ENCODE measurements around the gene MYH6.

MYH6 gene

DNA sequence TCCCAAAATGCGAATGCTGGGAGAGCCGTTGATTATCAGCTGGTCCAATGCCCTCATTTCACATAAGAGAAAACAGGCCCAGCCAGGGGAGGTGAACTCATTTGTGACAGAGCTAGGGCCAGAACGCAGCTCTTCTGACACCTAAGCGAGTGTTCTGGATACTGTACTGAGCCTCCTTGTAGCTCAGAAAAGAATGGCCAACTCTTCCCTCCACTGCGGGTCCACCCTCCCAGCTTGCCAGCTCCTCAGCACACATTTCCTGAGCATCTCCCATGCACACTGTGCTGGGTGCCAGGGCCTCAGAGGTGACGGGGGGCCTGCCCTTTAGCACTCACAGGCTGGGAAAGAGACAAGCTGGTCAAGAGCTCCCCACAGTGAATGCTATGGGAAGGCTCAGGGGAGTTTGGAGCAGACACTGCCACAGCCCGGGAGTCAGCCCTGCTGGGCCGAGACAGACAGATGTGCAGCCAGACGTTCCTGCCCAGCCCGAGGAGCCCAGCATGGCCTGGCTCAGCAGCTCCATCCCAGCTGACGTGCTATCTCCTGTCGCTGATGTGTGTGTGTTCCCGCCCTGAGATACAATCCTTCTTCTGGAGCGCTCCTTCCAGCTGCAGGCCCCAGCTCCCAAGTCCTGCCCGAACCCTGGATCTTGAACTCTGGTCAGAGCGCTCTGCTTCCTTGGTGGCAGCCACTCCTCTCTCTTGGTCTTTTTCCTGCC, 27.7 kb downstream of the MYH6 start:
- no peak for DNase-seq (ENCODE audit: low read depth in 1 of 2, low spot score in 1 of 2)
- in situ Hi-C loops (cut with HindIII; ENCODE audit: low pct_unique_long_range_greater_than_20kb, low sequenced_read_pairs): no loop called here

DNA sequence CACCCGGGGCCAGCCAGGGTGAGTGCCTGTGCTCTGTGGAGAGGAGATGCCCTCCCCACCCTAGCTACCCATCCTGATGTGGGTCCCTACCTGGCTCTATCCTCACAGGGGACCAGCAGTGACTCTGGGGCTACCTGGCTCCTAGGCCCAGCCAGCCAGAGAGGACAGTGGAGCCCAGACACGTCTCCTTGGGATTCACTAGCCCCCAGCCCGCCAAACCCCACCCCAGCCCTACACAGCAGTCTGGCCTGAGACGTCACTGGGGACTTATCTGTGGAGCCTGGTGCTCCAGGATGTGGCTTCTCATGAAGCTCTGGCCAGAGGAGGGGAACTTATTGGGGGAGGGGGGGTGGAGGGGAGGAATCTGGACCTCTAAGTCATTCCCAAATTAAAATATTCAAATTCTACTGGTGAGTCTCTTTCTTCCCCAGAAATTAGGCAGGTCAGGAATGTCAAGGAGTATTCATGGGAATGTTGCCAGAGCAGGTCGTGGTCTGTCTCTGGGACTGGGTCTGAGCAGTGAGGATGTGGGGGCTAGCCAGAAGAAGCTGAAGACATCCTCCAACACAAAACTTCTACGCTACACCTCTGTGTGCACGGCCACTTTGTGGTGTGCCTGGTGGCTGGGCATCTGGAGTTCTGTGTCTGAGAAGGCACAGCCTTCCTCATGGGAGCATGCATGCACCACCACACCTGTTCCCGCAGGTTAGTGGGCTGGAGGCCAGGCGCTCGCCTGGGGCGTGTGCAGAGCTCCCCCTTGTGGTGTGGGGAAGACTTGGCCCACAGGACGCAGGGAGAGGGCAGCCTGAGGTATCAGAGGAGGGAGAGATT, 28.5 kb downstream of the MYH6 start:
- in situ Hi-C loops (cut with HindIII; ENCODE audit: low pct_unique_long_range_greater_than_20kb, low sequenced_read_pairs): no loop called here
- TF ChIP-seq JUND (IDR thresholded peaks at IDR 0.05; ENCODE audit: low read depth): no peak

More for the DNA sequence above, 27.7 kb downstream of the MYH6 start:
- TF ChIP-seq JUND (IDR thresholded peaks at IDR 0.05; ENCODE audit: low read depth): no peak

DNA sequence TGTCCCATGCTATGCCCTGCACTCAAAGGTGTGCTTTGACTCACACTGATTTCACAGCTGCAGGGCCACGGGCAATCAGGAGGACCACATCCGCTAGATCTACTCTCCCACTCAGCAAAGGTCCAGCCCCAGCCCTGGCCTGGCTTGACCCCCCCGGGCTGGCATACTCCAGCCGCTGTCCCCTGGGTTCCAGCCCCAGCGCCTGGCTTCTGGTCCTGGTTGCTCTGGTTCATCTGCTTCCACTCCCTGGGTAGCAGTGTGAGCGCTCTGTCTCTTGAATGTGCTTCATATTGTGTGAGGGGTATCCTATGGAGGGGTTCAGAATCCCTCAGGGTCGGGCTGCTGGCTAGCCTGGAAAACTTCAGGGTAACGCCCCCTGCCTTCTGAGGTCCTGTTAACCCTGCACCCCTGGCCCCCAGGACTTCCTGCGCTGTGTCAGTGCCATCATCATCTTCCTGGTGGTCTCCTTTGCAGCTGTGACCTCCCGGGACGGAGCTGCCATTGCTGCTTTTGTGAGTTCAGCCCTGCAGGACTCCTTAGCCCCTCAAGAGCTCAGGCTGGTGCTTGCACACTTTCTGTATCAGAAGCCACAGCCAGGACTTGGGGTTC, 29.4 kb downstream of the MYH6 start:
- in situ Hi-C loops (cut with HindIII; ENCODE audit: low pct_unique_long_range_greater_than_20kb, low sequenced_read_pairs): no loop called here

More for the DNA sequence above, 28.5 kb downstream of the MYH6 start:
- DNase-seq (ENCODE audit: low read depth in 1 of 2, low spot score in 1 of 2): peak; percentile 70 to 77

GRCh38 chr14:23377573-23378563, 30.2 kb downstream of the MYH6 start:
- DNase-seq (ENCODE audit: low read depth in 1 of 2, low spot score in 1 of 2): no peak
- in situ Hi-C loops (cut with HindIII; ENCODE audit: low pct_unique_long_range_greater_than_20kb, low sequenced_read_pairs): no loop called here
- TF ChIP-seq JUND (IDR thresholded peaks at IDR 0.05; ENCODE audit: low read depth): no peak

More for the DNA sequence above, 29.4 kb downstream of the MYH6 start:
- TF ChIP-seq JUND (IDR thresholded peaks at IDR 0.05; ENCODE audit: low read depth): no peak
- no peak for DNase-seq (ENCODE audit: low read depth in 1 of 2, low spot score in 1 of 2)

DNA sequence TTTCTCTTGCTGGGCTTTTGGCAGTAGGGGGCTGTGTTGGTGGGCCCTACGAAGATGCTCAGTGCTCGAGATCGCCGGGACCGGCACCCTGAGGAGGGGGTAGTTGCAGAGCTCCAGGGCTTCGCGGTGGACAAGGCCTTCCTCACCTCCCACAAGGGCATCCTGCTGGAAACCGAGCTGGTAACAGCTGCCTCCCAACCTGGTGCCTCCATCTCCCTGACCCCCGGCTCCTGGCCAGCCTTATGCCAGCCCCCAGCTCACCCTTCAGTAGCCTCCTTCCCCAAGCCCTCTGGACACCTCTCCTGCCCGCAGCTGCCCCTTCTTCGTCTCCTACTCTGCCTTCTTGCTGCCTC, 30.9 kb downstream of the MYH6 start:
- DNase-seq (ENCODE audit: low read depth in 1 of 2, low spot score in 1 of 2): no peak
- in situ Hi-C loops (cut with HindIII; ENCODE audit: low pct_unique_long_range_greater_than_20kb, low sequenced_read_pairs): no loop called here
- no peak for TF ChIP-seq JUND (IDR thresholded peaks at IDR 0.05; ENCODE audit: low read depth)

DNA sequence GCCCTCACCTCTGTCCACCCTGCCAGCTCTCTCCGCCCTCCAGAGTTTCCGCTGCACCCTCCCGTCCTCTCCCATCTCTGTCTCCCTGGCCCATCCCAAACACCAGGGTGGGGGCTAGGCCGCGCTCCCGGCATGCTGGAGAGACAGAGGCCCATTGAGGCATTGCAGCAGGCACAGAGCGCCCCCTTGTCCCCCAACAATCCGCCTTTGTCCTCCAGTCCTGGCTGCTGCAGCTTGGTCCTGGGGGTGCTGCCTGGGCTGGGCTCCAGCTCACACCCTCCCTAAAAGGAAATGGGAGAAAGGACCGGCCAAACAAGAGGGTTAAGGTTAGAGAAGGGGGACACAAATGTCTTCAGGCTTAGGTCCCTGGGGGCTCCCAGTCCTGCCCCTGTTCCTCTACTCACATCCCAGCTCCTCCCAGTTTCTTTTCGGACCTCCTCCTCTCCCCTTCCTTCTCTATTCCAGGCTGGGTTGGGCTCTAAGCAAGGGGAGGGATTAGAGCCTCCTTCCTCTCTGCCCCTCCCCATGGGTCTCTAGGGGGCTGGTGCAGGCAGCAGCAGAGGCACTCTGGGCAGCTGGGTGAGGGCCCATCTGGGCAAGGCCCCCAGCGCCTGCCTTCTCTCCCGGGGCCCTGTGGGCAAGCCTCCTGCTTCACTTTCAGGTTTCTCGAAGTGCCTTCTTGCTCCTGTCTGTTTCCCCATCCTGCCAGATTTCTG, 31.4 kb downstream of the MYH6 start, which contains the start of gene CMTM5:
Gene CMTM5 (plus strand): TSS at position 565 of the 716 bp plus-strand sequence. CDS start 206 bp downstream, outside the sequence.
- no peak for DNase-seq (ENCODE audit: low read depth in 1 of 2, low spot score in 1 of 2)
- in situ Hi-C loops (cut with HindIII; ENCODE audit: low pct_unique_long_range_greater_than_20kb, low sequenced_read_pairs): no loop called here
- TF ChIP-seq JUND (IDR thresholded peaks at IDR 0.05; ENCODE audit: low read depth): no peak

DNA sequence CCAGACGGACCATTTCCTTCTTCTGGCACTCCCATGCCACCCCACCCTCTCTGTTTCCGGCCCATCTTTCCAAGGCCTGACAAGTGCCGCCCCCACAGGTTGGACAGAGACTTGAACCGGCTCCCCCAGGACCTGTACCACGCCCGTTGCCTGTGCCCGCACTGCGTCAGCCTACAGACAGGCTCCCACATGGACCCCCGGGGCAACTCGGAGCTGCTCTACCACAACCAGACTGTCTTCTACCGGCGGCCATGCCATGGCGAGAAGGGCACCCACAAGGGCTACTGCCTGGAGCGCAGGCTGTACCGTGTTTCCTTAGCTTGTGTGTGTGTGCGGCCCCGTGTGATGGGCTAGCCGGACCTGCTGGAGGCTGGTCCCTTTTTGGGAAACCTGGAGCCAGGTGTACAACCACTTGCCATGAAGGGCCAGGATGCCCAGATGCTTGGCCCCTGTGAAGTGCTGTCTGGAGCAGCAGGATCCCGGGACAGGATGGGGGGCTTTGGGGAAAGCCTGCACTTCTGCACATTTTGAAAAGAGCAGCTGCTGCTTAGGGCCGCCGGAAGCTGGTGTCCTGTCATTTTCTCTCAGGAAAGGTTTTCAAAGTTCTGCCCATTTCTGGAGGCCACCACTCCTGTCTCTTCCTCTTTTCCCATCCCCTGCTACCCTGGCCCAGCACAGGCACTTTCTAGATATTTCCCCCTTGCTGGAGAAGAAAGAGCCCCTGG, 32.4 kb downstream of the MYH6 start:
- in situ Hi-C loops (cut with HindIII; ENCODE audit: low pct_unique_long_range_greater_than_20kb, low sequenced_read_pairs): no loop called here
- DNase-seq (ENCODE audit: low read depth in 1 of 2, low spot score in 1 of 2): no peak
- no peak for TF ChIP-seq JUND (IDR thresholded peaks at IDR 0.05; ENCODE audit: low read depth)

DNA sequence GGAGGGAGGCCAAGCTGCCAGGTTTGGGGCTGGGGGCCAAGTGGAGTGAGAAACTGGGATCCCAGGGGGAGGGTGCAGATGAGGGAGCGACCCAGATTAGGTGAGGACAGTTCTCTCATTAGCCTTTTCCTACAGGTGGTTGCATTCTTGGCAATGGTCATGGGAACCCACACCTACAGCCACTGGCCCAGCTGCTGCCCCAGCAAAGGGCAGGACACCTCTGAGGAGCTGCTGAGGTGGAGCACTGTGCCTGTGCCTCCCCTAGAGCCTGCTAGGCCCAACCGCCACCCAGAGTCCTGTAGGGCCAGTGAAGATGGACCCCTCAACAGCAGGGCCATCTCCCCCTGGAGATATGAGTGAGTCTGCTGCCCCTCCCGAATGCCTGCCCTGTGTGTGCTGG, 35.0 kb downstream of the MYH6 start:
- DNase-seq (ENCODE audit: low read depth in 1 of 2, low spot score in 1 of 2): no peak
- in situ Hi-C loops (cut with HindIII; ENCODE audit: low pct_unique_long_range_greater_than_20kb, low sequenced_read_pairs): no loop called here
- TF ChIP-seq JUND (IDR thresholded peaks at IDR 0.05; ENCODE audit: low read depth): no peak

DNA sequence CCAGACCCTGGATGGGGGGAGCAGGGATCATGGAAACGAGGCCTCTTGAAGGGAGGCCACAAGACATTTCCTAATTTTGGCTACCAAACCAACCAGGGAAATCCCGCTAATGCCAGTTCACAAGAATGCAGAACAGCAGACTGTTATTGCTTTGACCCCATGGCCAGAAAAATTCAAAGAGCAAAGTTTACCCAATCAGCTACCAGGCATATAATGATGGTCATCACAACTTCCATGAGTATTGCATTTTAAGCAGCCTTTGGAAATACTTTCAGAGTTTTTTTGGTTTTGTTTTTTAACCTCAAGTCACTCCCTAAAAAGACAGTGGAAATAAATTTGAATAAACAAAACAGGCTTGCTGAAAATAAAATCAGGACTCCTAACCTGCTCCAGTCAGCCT, 35.6 kb downstream of the MYH6 start, which contains the start of gene IL25:
Gene IL25 (plus strand): TSS at position 301 of the 400 bp plus-strand sequence.
- no peak for TF ChIP-seq JUND (IDR thresholded peaks at IDR 0.05; ENCODE audit: low read depth)
- DNase-seq (ENCODE audit: low read depth in 1 of 2, low spot score in 1 of 2): no peak
- in situ Hi-C loops (cut with HindIII; ENCODE audit: low pct_unique_long_range_greater_than_20kb, low sequenced_read_pairs): no loop called here

- TF ChIP-seq JUND (IDR thresholded peaks at IDR 0.05; ENCODE audit: low read depth): no peak
- no peak for DNase-seq (ENCODE audit: low read depth in 1 of 2, low spot score in 1 of 2)
- in situ Hi-C loops (cut with HindIII; ENCODE audit: low pct_unique_long_range_greater_than_20kb, low sequenced_read_pairs): no loop called here
These were observed 36.2 kb downstream of the MYH6 start for GRCh38 chr14:23371865-23372264.

- no peak for TF ChIP-seq JUND (IDR thresholded peaks at IDR 0.05; ENCODE audit: low read depth)
- no peak for DNase-seq (ENCODE audit: low read depth in 1 of 2, low spot score in 1 of 2)
- in situ Hi-C loops (cut with HindIII; ENCODE audit: low pct_unique_long_range_greater_than_20kb, low sequenced_read_pairs): no loop called here
These were observed 37.9 kb downstream of the MYH6 start for GRCh38 chr14:23370221-23370620.
